ENCODE measurements around the gene PRDX1.

PRDX1 gene

DNA sequence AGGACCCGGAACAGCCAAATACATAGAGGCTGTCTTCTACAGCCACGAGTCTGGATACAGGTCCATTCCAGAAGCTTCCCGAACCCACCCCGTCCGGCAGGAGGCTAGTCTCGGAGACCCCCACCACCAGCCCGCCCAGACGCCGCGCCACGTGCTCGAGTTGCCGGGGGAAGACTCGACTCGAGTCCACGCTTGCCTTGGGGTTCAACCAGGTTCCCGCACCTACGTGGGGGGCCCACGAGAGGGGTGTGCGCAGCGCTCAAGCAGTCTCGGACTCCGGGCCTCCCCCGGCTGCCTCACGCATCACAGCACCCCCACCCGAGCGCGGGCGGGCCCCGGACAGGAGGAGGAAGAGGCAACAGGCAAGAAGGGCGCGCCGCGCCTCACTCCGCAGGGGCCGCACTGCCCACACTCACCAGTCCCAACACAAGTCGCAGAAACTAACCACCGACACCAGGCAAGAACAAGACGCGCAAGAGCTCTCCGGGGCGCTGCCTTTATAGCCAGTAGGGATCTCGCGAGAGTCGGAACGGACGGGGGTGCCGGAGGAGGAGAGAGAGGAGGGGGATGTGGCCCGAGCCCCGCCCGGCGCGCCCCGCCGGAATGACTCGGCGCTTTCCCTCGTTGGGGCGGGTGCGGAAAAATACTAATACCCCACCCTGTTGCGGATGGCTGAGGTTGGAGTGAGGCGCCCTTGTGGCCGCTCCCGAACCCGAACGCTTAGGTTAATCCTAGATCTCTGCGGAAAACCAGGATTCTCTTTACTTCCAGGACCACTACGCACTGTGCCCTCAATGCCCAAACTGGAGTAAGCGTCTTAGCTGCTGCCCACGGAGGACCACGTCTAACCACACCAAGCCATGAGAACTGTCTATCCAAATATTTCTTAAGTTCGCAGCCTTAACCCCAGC lies at the start of gene PRDX1:
Gene PRDX1 (minus strand): TSS at position 472 of the 911 bp plus-strand sequence. CDS start 2,841 bp downstream, outside the sequence.
- DNase-seq (ENCODE audit: low read depth): peak; percentile 77

DNA sequence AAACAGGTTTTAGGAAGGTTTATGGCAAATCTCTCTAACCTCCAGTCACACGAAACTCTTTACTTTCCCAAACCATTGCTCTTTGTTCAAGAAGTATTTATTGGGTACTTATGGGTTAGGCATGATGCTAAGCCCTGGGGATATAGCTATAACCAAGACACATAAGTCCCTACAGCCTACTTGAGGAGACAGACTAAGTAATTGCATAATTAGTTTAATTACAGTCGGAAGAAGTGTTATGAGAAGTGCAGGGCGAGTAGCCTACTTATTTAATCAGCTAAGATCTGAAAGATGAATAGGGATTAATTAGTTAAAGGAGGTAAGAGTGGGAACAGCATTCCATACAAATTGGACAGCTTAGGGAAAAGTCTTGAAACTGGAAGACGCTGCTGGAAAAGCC lies 48.9 kb upstream of the PRDX1 start:
- DNase-seq (ENCODE audit: low read depth): no peak

DNA sequence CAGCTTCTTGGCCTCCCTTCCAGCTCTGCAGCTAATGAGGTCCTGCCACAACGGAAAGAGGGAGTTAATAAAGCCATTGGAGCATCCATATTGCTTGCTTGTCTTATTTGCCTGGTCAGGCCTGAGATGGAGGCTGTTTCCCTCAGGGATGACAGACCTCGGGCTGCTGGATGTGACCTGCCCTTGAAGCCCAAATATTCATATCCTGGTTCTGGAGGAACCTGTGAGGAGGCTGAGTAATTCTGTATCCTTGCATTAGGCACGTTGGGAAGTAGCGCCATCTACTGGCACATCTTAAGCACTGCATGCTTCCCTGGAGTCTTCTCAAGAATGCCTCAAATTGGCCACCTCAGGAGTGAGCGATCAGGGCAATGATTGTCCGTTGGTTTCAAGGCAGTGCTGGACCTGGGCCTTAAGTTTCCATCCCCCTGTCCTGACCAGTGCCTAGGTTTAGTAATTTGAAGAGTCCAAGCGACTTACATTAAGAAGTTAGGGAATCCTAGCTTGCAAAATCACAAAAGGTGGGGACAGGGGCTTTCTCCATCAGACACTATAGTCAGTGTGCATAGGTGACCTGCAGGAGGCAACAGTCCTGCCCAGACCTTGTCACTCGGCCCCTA lies 48.4 kb upstream of the PRDX1 start:
- no peak for DNase-seq (ENCODE audit: low read depth)

DNA sequence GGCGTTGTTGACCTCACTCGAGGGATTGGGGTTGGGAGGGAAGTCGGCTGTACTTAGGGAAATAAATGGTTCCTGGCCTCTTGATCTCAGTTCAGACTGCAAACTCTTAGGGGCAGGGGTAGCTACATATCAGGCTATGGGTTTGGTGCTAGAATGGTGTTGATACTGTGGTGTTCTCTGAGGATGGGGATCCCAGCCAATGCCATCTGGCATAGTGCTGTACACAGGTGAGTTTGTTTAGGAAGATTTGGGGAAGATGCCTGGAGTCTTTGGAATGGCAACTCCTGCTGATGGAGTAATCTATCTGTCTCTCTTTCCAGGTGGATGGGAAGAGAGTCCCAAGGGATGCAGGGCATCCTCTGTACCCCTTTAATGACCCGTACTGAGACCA lies 47.9 kb upstream of the PRDX1 start:
- DNase-seq (ENCODE audit: low read depth): no peak

DNA sequence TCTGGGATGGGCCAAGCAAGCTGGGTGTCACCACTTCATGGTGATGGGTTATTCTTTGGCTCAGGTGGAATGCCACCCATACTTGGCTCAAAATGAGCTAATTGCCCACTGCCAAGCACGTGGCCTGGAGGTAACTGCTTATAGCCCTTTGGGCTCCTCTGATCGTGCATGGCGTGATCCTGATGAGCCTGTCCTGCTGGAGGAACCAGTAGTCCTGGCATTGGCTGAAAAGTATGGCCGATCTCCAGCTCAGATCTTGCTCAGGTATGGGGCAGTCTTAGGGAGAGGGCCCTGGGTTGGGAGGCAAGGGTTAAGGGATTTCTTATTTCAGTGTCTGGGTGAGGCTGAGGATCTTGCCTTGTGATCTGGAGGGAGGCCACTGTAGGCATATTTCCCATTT lies 46.7 kb upstream of the PRDX1 start:
- no peak for DNase-seq (ENCODE audit: low read depth)

DNA sequence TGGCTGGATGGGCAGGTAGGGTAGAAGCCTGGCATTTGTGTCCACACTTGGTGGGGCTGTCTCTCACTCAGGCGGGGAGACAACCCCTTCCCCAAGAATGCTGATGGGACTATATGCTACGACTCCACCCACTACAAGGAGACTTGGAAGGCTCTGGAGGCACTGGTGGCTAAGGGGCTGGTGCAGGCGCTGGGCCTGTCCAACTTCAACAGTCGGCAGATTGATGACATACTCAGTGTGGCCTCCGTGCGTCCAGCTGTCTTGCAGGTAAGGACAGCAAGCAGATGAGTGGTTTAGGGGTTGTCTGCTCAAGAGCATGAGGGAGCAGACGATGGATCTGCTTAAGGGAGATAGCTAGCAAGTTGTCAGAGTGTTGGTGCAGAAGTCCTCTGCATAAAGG lies 46.2 kb upstream of the PRDX1 start:
- no peak for DNase-seq (ENCODE audit: low read depth)

DNA sequence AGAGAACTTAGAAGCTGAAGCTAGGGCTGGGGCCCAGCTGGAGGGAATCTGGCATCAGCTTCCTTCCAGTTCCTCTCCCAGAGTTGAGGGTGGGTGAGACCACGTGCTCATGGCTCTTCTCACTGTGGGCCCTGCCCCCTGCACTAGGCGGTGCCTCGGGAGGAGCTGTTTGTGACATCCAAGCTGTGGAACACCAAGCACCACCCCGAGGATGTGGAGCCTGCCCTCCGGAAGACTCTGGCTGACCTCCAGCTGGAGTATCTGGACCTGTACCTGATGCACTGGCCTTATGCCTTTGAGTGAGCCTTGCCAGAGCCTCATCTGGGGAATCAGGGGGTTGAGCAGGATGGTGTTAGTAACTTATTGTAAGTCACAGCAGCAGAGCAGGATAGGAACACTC lies 45.0 kb upstream of the PRDX1 start:
- DNase-seq (ENCODE audit: low read depth): no peak

DNA sequence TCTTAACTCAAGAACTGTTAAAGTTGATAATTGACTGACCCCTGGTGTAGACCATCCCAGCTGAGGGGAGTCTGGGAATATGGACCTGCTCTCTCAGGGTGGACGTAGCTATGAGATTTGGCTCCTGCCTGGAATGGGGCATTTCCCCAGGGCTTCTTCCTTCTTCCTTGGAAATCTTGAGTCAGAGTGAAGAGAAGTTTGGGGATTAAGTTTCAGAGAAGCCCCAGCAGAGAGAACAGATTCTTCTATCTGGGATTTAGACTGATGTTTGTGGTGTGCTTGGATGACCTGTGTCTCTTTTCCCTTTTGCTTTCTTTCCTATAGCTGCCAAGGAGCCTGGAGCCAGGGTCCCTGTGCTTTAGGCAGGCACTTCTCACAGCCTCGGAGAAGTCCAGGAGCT lies 42.2 kb upstream of the PRDX1 start:
- DNase-seq (ENCODE audit: low read depth): no peak

DNA sequence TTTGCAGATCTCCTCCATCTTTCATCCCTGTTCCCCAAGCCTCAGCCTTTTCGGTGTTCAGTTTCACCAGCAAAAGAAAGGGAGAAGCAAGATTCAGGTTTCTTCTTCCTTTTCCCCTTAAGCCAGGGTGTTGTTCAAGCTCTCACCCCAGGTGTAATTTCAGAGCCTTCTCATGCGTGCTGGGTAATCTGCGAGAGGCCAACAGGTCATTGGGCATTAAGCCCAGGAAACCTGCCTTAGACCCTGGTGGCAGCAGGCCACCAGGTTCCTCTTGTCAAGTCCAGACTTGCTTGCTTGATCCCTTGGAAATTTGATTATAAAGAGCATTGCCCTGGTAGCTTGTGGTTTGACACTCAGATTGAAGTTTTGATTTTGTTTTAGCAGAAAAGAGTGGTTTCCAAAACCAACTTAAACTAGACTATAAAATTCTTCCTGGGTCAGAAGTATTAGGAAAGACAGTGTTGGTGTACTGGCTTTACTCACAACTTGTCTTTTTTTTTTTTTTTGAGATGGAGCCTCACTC lies 35.8 kb upstream of the PRDX1 start:
- no peak for DNase-seq (ENCODE audit: low read depth)

DNA sequence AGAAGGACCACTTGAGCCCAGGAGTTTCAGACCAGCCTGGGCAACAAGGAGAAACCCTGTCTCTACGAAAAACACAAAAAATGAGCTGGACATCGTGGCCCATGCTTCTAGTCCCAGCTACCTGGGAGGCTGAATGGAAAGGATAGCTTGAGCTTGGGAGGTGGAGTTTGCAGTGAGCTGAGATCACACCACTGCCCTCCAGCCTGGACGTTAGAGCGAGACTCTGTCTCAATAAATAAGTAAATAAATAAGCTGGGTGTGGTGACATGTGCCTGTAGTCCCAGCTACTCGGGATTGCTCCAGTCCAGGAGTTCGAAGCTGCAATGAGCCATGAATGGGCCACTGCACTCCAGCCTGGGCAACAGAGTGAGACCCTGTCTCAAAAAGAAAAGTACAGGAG lies 32.5 kb upstream of the PRDX1 start:
- DNase-seq (ENCODE audit: low read depth): no peak

DNA sequence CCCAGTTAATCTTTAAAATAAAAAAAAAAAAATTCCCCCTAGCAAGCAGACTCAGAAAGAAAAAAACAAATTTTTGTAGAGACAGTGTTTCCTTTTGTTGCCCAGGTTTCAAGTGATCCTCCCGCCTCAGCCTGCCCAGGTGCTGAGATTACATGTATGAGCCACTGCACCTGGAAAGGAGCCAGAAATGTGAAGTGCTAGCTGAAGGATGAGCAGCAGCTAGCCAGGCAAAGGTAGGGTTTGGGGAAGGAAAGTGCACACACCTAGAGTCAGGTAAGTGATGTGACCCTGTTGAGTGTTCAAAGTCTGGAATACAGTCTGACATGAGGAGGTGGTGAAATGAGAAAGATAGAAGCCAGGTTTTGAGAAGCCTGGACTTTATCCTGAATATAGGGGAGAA lies 30.6 kb upstream of the PRDX1 start:
- no peak for DNase-seq (ENCODE audit: low read depth)

DNA sequence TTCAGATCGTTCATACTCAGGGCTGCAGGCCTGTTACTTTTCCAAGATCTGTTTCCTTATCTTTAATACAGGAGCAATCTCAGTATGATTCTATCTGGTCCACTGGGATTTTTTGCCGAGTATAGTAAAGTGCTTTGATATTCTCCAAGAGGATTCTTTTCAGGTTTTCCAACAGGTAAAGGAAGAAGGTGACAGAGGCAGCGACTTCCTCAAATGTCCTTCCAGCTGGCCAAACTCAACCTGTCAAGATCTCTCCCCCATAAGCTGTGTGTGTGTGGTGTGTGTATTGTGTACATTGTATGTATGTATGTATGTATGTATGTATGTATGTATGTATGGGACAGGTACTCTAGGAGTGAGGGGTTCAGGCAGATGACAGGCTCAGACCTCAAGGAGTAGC lies 30.0 kb upstream of the PRDX1 start:
- no peak for DNase-seq (ENCODE audit: low read depth)

DNA sequence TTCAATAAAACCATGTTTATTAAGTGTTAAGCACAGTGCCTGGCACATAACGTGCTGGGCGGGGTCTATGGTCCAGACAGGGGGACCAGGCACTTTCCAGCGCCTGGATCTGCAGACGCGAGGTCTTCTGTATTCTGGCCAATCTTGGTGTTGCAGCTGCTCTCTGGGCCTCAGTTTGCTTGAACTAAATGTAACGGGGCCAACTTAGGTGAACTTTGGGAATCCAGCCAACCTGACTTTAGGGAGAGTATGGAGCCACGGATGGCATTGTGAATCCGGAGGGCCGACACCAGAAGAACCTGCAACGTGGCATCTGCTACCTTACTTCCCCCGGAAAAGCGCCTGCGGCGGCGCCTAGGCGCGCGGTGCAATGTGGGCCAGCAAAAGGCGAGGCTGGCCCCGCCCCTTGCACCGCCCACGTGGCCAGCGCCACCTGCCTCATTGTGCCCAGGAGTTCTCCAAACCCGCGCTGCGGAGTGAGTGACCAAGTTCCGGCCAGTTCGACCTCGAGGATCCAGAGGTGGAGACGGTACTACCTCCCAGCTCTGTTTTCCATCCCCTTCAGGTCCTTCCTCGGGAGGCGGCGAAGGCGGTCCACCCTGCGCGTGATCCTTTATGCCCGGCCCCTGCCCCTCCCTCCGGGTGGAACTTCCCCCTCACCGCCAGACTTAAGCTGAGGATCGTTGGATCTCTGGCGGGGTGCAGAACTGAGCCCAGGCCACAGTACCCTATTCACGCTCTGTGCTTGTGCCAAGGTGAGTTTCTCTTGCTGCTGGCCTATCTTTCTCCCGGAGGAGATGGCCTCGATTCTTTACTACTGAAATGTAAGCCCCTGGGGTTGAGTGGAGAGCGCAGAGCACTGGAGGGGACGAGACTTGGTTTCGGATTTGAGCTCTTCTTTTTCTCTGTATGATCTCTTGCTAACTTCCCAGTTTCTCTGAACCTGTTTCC lies 29.0 kb upstream of the PRDX1 start, which contains the start of gene AKR1A1:
Gene AKR1A1 (plus strand): TSS at position 426 of the 951 bp plus-strand sequence. CDS start 10,969 bp downstream, outside the sequence.
- DNase-seq (ENCODE audit: low read depth): no peak

DNA sequence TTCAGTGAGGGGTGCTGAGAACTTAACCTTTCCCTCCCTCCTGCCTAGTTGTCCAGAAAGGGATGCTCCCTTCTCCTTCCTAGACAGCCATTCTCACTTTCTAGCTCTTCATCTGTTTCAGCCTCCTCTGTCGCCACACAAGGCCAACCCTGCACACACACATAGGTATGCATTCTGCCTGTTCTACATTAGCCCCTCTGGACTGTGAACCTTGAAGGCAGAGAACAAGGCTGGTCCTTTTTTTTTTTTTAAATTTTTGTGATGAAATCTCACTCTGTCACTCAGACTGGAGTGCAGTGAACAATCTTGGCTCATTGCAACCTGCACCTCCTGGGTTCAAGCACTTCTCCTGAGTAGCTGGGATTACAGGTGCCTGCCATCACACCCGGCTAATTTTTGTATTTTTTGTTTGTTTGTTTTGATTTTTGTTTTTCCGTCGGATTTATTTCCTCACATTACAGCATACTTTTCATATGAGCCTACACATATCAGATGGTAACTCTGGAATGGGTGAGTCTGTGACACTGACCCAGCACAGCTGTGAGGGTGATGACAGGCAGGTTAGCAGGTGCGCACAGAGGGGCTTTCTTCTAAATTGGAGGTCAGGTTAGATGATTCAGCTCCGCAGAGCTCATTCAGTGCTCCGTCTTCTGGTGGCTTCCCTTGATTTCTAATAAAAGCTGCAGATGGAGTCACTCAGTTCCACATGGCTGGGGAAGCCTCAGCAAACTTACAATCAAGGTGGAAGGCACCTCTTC lies 24.0 kb upstream of the PRDX1 start:
- no peak for DNase-seq (ENCODE audit: low read depth)

DNA sequence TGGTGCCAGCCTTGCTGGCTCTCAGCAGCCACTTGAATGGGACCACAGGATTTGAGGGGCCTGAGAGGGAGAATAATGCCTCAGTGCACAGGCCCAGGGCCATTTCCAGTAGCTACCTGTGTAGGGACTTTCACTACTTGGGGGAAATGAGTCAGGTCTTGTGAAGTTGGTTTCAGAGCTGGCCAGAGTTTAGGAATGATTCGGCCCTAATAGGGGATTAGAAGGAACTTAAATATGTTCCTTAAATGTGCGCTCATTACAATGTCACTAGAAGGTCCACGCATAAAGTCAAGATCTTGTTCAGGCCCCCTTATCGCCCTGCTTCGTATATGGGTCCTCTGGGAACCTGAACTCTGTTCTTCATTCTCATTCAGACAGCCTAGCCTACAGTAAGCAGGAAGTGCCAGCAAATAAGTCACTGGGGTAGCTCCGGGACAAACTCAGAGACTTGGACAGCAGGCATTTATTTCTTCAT lies 23.4 kb upstream of the PRDX1 start:
- no peak for DNase-seq (ENCODE audit: low read depth)

DNA sequence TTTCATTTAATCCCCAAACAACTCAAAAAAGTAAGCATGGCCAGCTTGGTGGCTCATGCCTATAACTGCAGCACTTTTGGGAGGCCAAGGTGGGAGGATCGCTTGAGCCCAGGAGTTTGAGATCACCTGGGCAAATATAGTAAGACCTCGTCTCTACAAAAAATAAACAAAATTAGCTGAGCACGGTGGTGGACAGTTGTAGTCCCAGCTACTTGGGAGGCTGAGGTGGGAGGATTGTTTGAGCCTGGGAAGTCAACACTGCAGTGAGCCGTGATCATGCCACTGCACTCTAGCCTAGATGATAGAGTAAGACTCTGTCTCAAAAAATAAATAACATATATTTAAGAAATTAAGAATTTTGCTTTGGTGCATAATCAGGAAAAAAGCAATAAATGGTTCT lies 22.8 kb upstream of the PRDX1 start:
- DNase-seq (ENCODE audit: low read depth): no peak

DNA sequence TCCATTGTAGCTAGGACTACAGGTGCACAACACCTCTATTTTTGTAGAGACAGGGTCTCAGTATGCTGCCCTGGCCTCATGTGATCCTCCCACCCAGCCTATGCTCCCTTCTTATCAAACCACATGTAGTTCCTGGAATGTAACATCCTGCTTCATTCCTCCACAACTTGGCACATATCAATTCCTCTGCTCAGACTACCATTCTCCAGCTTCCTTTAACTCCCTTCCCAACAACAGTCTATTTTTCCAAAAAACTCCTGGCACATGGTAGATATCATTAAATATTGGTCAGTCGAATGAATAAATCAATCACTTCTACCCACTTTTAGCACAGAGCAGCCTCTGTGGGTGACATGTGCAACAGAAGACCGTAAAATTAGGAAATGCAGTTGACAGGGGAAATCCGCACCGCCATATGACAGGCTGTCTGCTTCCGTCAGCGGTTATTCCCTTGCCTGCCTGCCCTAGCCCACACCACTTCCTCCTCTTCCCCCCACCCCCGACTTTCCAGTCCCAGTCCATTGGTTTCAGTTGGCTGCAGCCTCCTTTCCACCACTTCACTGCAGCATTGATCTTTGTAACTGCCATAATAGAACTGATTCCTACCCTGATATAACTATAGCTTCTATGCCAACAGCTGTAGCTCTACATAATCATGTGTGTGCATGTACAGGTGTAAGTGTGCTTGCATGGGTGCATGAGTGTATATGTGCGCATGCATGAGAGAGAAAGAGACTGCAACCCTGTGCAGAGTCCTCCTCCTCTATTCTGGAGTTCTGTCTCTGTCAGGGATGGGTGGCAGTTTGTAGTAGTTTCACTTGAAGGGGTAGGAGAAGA lies 22.1 kb upstream of the PRDX1 start:
- DNase-seq (ENCODE audit: low read depth): no peak

DNA sequence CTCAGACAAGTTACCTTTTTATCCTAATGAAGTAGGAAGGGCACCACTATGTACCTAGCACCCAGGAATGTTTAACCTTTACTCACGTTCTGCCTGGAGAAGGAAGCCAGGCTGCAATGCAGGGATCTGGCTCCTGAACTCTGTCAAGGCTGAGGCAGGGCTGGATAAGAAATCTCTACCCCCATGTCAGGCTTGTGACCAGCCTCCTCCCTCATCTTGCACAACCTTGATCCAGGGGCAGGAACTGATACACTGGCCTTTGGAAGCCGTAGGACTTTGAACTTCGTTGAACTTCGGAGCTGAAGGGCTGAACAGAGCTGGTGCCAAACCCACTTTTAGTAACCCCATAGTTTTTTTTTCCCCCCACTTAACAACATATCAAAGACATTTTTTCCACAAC lies 20.9 kb upstream of the PRDX1 start:
- DNase-seq (ENCODE audit: low read depth): no peak

DNA sequence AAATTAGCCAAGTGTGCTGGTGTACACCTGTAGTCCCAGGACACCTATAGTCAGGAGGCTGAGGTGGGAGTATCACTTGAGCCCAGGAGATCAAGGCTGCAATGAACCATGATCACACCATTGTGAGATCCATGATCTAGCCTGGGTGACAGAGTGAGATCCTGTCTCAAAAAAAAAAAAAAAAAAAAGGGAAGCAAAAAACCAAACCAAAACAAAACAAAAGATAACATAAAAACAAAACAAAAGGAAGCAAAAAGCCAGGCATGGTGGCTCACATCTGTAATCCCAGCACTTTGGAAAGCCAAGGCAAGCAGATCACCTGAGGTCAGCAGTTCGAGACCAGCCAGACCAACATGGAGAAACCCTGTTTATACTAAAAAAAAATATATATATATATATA lies 19.5 kb upstream of the PRDX1 start:
- no peak for DNase-seq (ENCODE audit: low read depth)

DNA sequence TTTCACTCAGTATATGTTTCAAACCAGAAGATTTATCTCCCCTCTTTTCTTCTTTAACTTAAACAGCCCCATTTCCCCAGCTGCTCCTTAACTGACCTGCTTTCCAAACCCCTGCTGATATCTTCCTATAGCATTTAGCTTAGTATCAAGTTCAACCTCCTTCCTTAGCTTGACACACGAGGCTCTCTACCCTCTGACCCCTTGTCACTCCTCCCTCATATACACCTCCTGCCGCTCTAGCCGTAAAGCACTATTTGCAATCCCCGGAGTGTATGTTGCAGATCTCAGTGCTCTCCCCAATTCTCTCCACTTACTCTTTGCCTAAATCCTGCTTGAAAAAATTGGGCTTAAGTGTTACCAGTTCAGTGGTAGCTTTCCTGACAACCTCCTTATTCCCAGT lies 15.2 kb upstream of the PRDX1 start:
- DNase-seq (ENCODE audit: low read depth): no peak
